Measurements from ENCODE around the gene IFNGR2.

GRCh38 chr21:33480481-33481103, 77.4 kb downstream of the IFNGR2 start:
- TF ChIP-seq CTCF (conservative IDR thresholded peaks at IDR 0.05; ENCODE audit: low read depth in 2 of 2) (no peak), EZH2 (IDR thresholded peaks at IDR 0.05; ENCODE audit: low read depth, unreplicated experiment) (no peak)
